Cardiac muscle cell (in vitro differentiated cells and primary cell): ENCODE measurements around the gene EMX1. TPM values are rescaled to one million over a fixed set of nuclear protein-coding genes. Genes with fewer than 3 reads are reported as not detected.
"Not testable (repeated sequence)": the region's sequence is repeated elsewhere in the genome, so short reads cannot be mapped to it uniquely, and the experiment has no call there.

Source experiments
- DNase-seq, 2 donors: peaks; one replicate each; pipeline versions ENCODE4 v3.0.0 to v3.0.0-alpha.2; 2010 to 2017; ENCODE audit warnings: low read depth in 1 of 2, low spot score in 1 of 2
- H3K27ac ChIP-seq: fragments of 200-600 bp; sonication (generic); 2 replicates; pipeline ENCODE4 v1.5.1; 2016
- H3K27me3 ChIP-seq: fragments of 200-600 bp; sonication (generic); 2 replicates; pipeline ENCODE4 v1.6.0; 2016; ENCODE audit warnings: control low read depth
- H3K36me3 ChIP-seq: fragments of 200-600 bp; sonication (generic); 2 replicates; pipeline ENCODE4 v1.5.1; 2016; ENCODE audit warnings: control low read depth
- H3K4me1 ChIP-seq: fragments of 200-600 bp; sonication (generic); 2 replicates; pipeline ENCODE4 v1.8.1; 2017; ENCODE audit warnings: low read depth, mild to moderate bottlenecking, mixed run types
- H3K4me3 ChIP-seq: fragments of 200-600 bp; sonication (generic); 2 replicates; pipeline ENCODE4 v1.5.1; 2016; ENCODE audit warnings: mild to moderate bottlenecking
- H3K9me3 ChIP-seq: fragments of 200-600 bp; sonication (generic); 2 replicates; pipeline ENCODE4 v1.5.1; 2017; ENCODE audit warnings: low read depth, mild to moderate bottlenecking, control low read depth
- polyA plus RNA-seq: library from polyadenylated mRNA; unstranded; fragments of >200 nt; fragmentation: Nextera tagmentation; extraction: Ambion mirVana; gene quantifications from 2 replicates; pipeline ENCODE4 v1.2.1, GENCODE V29; 2016
- total RNA-seq: library from RNA; depleted of rRNA; stranded (reverse); fragments of >200 nt; gene quantifications from 2 replicates; pipeline ENCODE4 v1.2.3, GENCODE V29; 2016
- TF ChIP-seq, protein P1 (sequence below): IDR thresholded peaks from 2 replicates; pipeline ENCODE4 v1.5.1; 2012; ENCODE audit warnings: low read depth, mild to moderate bottlenecking, low read length

EMX1 gene
- total and polyA plus RNA-seq, 2 experiments from 2014 or later: 0.24 TPM; not detected in 1

DNA sequence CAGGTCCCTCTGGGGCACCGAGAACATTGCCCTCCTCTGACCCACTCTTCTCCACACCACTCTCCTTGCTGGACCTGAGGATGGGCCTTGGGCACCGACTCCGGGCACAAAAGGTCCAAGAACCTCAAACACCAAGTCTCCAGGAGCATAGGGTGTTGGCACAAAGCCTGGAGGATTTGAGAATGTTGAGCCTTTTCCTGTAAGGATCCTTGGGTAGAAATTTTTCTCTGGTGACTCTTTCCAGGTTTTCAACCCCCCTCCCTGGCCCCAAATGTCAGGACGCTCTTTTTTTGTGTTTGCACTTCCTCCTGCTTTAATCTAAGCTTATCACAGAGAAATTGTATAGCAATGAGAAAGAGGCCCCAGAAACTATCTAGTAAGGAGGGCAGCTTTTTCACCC, 20.9 kb upstream of the EMX1 start:
- Histone ChIP-seq H3K27me3 (peaks cover 89% of the 10 kb centered on the region), H3K36me3 (no peaks in the 10 kb centered on the region), H3K27ac (no peak overlapping the region), H3K9me3 (no peaks in the 10 kb centered on the region), H3K4me3 (no peak overlapping the region), H3K4me1 (peaks cover 3% of the 10 kb centered on the region)
- peak in 1 of 2 donors; percentile 44 for DNase-seq
- TF ChIP-seq, protein P1, sequence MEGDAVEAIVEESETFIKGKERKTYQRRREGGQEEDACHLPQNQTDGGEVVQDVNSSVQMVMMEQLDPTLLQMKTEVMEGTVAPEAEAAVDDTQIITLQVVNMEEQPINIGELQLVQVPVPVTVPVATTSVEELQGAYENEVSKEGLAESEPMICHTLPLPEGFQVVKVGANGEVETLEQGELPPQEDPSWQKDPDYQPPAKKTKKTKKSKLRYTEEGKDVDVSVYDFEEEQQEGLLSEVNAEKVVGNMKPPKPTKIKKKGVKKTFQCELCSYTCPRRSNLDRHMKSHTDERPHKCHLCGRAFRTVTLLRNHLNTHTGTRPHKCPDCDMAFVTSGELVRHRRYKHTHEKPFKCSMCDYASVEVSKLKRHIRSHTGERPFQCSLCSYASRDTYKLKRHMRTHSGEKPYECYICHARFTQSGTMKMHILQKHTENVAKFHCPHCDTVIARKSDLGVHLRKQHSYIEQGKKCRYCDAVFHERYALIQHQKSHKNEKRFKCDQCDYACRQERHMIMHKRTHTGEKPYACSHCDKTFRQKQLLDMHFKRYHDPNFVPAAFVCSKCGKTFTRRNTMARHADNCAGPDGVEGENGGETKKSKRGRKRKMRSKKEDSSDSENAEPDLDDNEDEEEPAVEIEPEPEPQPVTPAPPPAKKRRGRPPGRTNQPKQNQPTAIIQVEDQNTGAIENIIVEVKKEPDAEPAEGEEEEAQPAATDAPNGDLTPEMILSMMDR: no peak

DNA sequence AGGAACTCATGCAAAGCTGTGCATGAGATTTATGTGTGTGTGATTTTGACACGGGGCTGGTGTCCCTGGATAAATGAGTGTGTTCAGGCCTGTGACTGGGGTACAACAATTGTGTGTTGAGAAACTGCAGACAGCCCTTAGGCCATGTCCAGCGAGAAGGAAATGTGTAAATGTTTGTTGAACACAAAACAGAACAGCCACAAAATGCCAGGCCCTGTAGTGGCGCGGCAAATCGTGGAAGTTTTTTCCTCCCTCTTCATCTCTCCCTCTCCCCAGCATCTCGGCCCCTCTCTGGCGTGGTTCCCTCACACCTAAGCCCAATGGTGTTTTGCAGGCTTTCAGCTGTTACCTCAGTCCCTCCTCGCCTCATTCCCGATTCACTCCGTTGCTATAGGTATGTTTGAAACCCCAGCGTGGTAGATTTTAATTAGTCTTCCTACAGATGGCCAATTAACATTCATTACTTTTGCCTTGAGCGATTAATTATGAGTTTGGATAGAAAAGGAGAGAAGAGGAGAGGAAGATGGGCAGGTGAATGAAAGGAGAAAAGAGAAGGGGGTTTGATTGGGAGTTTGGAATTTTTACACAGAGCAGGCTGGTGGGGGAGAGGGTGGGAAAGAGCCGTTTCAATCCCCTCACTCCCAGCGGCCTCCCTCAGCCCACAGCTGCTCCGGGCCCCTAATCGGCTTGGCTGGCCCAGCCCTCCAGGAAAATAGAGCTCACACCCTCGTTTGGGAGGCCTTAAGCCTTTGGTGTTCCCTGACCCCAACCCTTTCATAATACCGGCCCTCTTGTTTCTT, 19.3 kb upstream of the EMX1 start:
- Histone ChIP-seq H3K4me3 (no peak overlapping the region), H3K27ac (no peak overlapping the region), H3K9me3 (no peaks in the 10 kb centered on the region), H3K4me1 (peaks cover 7% of the 10 kb centered on the region), H3K27me3 (peaks cover 92% of the 10 kb centered on the region), H3K36me3 (no peaks in the 10 kb centered on the region)
- TF ChIP-seq, protein P1: no peak
- DNase-seq: no peak

DNA sequence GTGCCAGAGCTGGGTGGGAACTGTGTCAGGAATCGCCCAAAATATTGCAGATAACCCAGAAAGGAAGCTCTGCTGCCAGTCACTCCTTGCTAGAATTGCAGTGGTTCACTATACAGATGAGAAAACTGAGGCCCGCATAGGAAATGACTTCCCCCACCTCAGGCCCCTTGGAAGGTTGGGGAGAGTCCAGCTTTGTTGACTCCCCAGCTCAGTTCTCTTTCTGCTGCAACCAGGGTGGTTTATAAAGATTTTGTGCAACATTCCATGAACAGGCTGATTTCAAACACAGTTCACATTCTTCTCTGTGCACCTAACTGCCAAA, 18.8 kb upstream of the EMX1 start:
- TF ChIP-seq, protein P1: no peak
- H3K27ac ChIP-seq: no peak overlapping the region
- H3K4me1 ChIP-seq: peaks cover 7% of the 10 kb centered on the region
- H3K36me3 ChIP-seq: no peaks in the 10 kb centered on the region
- no peak for DNase-seq
- no peak overlapping the region for H3K4me3 ChIP-seq
- H3K9me3 ChIP-seq: no peaks in the 10 kb centered on the region
- peaks cover 93% of the 10 kb centered on the region for H3K27me3 ChIP-seq

DNA sequence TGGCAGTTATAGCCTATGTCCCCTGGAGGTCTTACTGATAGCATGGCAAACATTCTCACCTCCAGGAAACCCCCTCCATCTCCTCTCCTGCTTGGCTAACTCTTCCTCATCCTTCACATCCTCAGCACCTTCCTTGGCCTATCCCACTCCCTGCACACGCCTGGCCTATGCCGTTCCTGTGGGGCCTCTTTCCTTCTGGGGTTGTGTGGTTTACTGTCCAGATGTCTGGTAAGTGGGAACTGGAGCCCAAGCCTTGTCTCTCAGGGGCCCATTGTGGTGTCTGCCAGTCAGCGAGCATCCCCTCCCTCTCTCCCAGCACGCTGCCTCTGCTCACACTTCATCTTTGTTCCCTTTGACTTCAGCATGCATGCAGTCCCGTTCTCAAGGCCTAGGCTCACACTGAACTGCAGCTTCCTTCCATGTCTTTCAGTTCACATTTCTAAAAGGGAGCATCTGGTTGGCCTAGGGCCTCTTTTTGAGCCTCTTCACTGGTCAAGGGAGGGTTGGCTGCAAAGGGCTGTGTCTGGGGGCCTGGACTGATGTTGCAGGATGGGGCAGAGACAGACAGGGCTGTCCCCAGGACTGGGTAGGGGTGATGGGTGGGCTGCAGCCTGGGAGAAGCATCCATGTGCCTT, 17.0 kb upstream of the EMX1 start:
- DNase-seq: no peak
- no peaks in the 10 kb centered on the region for H3K9me3 ChIP-seq
- peaks cover 7% of the 10 kb centered on the region for H3K4me1 ChIP-seq
- H3K4me3 ChIP-seq: no peak overlapping the region
- H3K36me3 ChIP-seq: no peaks in the 10 kb centered on the region
- H3K27me3 ChIP-seq: peaks cover 94% of the 10 kb centered on the region
- TF ChIP-seq, protein P1: no peak
- no peak overlapping the region for H3K27ac ChIP-seq

DNA sequence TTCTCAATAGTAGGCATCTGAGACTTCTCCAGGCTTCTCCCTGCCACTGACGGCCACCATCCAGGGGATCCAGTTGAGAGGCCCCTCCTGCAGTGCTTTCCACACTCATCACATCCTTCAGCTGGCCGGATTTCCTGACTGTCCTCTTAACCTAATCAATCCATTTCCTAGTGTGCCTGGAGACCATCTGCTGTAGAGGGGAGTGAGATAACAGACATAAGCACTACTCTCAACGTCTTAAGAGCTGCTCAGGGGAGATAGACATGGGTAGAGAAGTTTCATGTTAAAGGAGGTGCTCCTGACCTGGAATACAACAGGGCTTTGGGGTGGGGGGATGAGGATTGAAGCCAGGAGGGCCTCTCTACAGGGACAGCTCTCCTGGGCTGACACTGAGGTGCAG, 15.9 kb upstream of the EMX1 start:
- TF ChIP-seq, protein P1: no peak
- H3K27ac ChIP-seq: no peak overlapping the region
- peak in 1 of 2 donors; percentile 66 for DNase-seq
- H3K27me3 ChIP-seq: peaks cover 94% of the 10 kb centered on the region
- H3K9me3 ChIP-seq: no peaks in the 10 kb centered on the region
- H3K4me1 ChIP-seq: peaks cover 7% of the 10 kb centered on the region
- no peaks in the 10 kb centered on the region for H3K36me3 ChIP-seq
- no peak overlapping the region for H3K4me3 ChIP-seq

DNA sequence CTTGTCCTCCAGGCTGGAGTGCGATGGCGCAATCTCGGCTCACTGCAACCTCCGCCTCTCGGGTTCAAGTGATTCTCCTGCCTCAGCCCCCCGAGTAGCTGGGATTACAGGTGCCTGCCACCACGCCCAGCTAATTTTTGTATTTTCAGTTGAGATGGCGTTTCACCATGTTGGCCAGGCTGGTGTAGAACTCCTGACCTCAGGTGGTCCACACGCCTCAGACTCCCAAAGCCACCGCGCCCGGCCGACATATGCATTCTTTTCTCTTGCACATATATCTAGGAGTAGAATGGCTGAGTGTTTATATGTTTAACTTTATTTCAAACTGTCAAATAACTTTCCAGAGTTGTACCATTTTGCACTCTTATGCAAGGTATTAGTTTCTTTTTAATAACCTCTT, 9.9 kb upstream of the EMX1 start:
- not testable (repeated sequence) for H3K4me3 ChIP-seq, H3K27ac ChIP-seq, H3K36me3 ChIP-seq, H3K4me1 ChIP-seq, H3K9me3 ChIP-seq, DNase-seq
- H3K27me3 ChIP-seq: peaks cover 100% of the 10 kb centered on the region
